GM18951 (cell line): ENCODE results near the gene TMEM59.
"Not testable (repeated sequence)": the region's sequence is repeated elsewhere in the genome, so short reads cannot be mapped to it uniquely, and the experiment has no call there.

ENCODE experiments used
- POLR2A ChIP-seq: IDR thresholded peaks from 4 replicates; pipeline ENCODE4 v1.6.1; 2011; ENCODE audit warnings: mild to moderate bottlenecking; ENCODE audit not compliant: insufficient read length, insufficient read depth; ENCODE audit errors: extremely low read depth
- in situ Hi-C: fragments of 300-500 bp; cut with MboI; formaldehyde crosslinking; loops from one replicate; pipeline ENCODE4 v1.12.0; 2022; ENCODE audit warnings: low sequenced_read_pairs, mixed read lengths, inconsistent platforms; ENCODE audit not compliant: unreplicated experiment

The TMEM59 gene, protein sequence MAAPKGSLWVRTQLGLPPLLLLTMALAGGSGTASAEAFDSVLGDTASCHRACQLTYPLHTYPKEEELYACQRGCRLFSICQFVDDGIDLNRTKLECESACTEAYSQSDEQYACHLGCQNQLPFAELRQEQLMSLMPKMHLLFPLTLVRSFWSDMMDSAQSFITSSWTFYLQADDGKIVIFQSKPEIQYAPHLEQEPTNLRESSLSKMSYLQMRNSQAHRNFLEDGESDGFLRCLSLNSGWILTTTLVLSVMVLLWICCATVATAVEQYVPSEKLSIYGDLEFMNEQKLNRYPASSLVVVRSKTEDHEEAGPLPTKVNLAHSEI

DNA sequence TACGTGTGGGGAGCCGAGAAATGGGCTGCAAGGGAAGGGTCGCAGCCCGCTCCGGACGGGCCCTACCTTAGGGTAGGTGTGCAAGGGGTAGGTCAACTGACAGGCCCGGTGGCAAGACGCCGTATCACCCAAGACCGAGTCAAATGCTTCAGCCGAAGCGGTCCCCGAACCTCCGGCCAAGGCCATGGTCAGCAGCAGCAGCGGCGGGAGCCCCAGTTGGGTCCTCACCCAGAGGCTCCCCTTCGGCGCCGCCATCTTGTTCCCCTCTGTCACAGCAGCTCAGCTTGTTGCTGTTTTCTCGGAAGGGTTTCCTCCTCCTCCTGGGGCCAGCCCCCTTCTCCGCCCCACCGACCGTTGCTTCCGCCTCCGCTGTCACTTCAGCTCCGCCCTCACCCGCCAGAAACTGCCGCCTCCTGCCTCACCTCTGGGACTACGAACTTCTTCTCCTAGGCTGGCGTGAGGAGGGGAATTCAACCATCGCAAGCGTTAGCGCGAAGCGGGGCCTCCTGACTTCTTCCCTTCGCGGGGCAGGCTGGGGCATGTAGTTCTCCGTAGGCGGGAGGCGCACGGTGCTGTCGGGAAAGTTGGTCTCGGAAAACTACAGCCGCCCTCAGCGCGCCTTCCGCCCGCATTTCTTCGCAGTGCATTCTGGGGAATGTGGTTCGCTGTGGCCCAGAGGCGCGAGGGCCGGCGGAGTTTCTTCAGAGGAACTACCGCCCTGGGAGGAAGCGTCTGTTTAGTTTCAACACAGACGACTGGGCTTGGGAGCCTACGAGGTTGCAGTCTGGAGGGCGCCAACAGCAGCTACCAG lies at the start of gene TMEM59, which contains the start of gene TCEANC2:
Gene TMEM59 (minus strand): TSS at position 271 of the 811 bp plus-strand sequence. CDS start 16 bp downstream, at position 255.
Gene TCEANC2 (plus strand): TSS at position 675 of the 811 bp plus-strand sequence. CDS start 815 bp downstream, outside the sequence.
- TF ChIP-seq POLR2A: peak; percentile 75
- in situ Hi-C loops: no loop called here

DNA sequence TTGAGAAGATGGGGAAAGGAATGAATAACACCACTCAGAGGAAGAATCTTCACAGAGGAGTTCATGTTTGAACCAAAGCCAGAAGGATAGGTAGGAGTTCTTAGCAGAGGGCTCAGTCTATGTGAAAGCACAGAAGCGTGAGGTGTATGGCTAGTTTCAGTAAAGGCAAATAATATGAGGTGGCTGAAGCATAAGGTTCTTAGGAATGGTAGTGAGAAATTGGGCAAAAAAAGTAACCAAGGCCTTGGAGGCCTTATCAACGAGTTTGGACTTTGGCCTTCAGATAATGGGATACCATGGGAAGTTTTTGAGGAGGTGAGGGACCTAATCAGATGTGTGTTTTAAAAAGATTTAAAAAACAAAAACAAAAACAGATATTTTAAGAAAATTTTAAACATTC lies 47.5 kb upstream of the TMEM59 start:
- in situ Hi-C loops: no loop called here

DNA sequence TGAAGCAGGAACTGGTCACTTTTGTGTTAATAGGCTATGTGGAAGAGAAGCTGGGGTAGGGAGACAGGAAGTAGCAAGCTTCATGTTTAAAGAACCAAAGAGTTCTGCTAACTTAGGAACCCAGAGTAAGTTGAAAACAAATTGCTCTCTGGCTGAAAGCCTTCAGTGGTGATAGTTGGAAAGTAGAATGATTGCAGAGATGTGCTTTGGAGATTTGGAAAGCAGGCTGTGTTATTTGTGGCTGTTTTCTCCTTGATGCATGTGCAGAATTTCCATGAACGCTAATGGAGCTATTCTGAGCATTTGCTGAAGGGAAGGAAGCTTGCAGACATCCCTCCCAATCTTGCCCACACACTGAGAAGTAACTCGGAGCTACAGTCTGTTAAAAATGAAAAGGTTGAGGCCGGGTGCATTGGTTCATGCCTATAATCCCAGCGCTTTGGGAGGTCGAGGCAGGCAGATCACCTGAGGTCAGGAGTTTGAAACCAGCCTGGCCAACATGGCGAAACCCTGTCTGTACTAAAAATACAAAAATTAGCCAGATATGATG lies 46.1 kb upstream of the TMEM59 start:
- in situ Hi-C loops: no loop called here
- TF ChIP-seq POLR2A: no peak

More for the DNA sequence above, 47.5 kb upstream of the TMEM59 start:
- TF ChIP-seq POLR2A: no peak

DNA sequence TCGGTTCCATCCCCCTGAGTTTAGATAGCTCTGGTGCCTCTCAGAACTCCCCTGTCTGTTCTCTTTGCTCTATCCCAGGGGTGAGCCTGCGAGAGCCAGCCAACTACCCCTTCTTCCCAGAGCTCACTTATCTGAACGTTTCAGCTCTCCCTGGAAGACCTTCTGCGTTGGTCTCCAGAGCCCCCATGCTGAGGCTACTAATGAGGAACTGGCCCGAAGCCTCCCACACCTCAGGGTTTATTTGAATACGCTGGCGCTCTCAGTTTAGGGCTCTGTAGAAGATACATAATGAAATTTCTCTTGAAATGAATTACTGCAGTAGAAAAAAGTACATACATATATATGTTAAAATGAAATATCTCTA lies 43.9 kb upstream of the TMEM59 start:
- in situ Hi-C loops: no loop called here
- no peak for TF ChIP-seq POLR2A

DNA sequence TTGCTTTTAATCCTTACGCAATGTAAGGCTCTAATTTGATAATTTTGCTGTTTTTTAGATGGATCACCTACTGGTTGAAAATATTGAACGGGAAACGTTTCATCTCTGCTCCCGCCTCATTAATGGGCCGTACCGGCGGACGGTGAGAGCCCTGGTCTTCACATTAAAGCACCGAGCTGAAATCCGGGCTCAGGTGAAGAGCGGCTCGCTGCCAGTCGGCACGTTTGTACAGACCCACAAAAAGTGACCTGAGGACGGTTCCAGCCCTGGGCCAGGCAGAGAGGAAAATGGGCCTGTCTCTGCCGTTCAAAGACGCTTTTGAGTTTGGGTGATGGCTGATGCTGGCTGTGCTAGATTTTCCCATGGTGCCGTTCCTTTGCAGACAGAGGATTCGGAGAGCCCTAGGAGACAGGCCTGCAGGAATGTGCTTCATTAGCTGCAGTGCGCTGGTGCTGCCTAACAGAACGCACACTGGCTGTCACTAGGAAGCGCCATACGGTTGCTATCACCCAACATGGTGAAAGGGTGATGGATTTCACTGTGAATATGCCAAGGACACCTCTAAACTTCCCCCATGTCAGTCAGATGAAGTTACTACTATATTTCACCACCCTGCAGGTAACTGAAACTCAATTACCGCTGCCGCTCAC lies 43.3 kb upstream of the TMEM59 start:
- in situ Hi-C loops: no loop called here
- no peak for TF ChIP-seq POLR2A

DNA sequence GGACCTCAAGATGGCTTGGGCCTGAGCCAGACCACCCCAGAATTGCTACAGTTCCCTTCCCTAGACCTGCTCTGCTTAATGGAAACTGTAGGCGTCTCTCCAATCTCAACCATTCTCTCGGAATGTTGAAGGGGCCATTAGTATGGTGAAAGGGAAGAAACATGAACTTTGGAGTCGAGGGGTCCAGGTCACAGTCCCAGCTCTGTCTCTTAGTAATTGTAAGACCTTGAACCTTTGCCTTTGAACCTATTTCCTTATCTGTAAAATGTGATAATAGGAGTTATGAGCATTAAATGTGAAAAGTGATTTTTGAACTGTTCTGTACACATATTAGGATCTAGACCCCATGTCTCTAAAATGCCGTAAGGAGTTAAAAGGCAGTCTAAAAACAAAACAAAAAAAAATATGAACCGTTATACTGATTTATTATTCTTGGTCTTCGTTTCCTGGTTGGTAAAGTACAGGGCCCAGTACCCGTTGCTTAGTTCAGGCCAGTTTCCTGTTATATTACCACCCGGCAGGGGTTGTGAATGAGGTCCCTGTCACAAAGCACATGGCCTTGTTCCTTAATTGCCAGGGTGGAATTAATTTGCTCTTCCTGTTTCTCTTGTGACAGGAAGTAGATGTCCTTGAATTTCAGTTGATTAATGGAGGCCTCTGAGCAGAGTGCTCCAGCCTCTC lies 42.7 kb upstream of the TMEM59 start:
- no peak for TF ChIP-seq POLR2A
- in situ Hi-C loops: no loop called here

DNA sequence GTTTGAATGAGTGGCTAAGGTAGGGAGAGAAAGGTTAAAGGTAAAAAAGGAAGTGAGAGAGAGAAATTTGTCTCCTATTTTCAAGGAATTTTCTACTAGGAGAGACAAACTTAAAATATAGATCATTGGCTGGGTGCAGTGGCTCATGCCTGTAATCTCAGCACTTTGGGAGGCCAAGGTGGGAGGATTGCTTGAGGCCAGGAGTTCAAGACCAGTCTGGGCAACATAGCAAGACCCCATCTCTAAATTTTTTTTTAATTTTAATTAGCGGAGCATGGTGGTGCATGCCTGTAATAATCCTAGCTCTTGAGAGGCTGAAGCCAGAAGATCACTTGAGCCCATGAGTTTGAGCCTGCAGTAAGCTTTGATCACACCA lies 41.7 kb upstream of the TMEM59 start:
- in situ Hi-C loops: not testable (repeated sequence)

DNA sequence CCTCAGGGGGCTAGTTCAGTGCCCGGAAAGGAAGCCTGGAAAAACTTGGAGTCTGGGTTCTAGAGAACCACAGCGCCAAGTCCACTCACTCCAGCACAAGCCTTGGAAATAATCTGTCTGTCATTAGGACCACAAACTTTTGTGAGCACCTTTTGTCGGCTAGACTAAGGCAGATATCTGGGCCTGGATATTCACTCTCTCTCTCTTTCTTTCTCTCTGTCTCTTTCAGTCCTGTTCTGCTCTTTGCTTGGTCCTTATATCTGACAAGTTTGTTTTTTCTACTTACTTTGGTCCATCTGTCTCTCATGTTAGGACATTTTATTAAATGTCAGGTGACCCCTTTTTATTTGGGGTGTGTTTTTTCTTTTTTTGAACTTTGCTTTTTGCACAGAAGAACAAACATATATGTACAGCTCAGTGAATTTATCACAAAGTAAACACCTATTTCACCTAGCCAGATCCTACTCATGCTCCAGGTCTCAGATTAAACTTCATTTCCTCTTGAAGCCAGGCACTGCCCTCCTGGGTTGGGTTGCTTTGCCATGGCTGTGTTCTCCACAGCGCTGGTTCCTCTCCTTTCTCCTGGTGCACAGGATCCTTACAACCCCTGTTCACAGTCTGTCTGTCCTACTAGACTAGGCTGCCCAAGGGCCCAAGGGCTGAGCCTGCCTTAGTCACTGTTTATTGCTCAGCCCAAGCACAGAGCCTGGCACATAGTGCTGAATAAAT lies 41.2 kb upstream of the TMEM59 start:
- in situ Hi-C loops: no loop called here
- TF ChIP-seq POLR2A: no peak

DNA sequence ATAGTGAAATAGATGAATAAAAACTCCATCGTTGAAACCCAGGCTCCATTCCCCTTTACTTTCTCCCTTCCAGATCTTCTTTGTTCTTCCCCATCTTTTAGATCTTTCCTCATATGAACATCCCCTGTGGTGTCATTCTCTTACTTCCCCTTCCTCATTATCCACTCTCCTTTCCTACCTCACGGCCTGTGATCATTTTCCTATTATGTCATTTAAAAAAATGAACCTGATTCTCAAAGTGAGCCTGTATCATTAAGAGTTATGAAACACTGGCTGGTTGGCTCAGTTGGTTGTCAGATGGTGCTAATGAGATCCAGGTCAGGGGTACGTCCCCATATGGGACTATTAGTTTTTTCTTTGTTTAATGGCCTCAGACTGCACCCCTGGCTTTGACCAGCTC lies 38.7 kb upstream of the TMEM59 start:
- no peak for TF ChIP-seq POLR2A
- in situ Hi-C loops: no loop called here

DNA sequence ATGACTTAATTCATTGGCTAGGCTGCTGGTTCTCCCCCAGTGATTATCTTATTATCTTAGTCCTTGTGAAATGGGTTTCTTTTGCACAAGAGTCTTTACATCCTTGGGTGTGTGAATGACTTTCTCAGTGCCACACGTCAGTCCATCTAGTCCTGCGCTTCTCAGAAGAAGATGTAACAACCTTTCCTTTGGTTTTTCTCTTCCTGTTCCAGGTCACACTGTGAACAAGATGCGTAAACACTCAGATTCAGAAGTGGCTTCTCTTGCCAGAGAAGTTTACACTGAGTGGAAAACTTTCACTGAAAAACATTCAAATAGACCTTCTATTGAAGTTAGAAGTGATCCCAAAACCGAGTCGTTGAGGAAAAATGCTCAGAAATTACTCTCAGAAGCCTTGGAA lies 35.4 kb upstream of the TMEM59 start:
- in situ Hi-C loops: no loop called here
- no peak for TF ChIP-seq POLR2A

DNA sequence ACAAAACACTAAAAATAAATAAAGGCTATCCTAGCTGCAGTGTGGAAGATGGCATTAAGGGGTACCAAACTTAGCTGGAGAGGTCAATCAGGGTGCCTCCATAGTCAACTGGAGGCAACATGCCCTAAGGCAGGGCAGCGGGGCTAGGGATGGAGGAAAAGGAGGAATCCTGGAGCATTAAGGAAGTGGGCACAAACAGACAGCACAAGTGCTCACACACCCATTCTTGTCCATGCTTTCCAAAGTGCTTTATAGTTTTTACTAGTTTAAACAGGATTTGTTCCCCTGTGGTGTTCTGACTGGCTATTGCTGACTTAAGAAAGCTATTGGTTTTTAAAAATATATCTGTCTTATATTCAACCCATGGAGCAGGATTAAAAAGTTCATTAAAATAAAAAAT lies 33.8 kb upstream of the TMEM59 start:
- TF ChIP-seq POLR2A: no peak
- in situ Hi-C loops: no loop called here

DNA sequence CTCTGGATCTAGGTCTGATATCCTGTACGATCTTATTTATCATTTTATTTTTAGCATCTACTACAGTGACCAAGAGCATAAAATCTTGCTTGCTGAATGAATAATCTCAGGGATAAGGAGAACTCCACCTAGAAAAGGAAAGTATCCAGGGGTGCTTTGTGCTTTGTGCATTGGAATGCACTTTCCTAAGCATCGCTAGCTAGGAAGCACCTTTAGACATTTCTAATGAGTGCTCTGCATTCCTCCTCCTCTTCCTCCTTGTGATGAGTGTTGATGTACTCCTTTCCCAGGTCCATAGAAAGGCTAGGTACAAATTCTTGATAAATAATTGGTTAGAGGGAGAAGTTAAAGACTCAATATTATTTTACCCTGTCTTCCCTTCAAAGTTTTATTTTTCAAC lies 31.8 kb upstream of the TMEM59 start:
- in situ Hi-C loops: no loop called here
- TF ChIP-seq POLR2A: no peak
